ENCODE results near the gene VTN.

The VTN gene

GRCh38 chr17:28370035-28370743 lies at the start of gene VTN:
TSS of gene VTN (minus strand) at chr17:28370307. CDS start at chr17:28370203, 104 bp downstream.
- no peak for FAIRE-seq

GRCh38 chr17:28416703-28417311 lies 46.7 kb upstream of the VTN start:
- peak; percentile 88 for FAIRE-seq

- no peak for FAIRE-seq
These were observed 45.8 kb upstream of the VTN start for GRCh38 chr17:28415886-28416285.

- no peak for FAIRE-seq
These were observed 43.7 kb upstream of the VTN start for GRCh38 chr17:28413804-28414203.

- FAIRE-seq: no peak
These were observed 42.0 kb upstream of the VTN start for GRCh38 chr17:28412099-28412498.

GRCh38 chr17:28407974-28408306 lies 37.8 kb upstream of the VTN start:
- FAIRE-seq: no peak

- peak; percentile 95 for FAIRE-seq
These were observed 37.2 kb upstream of the VTN start for GRCh38 chr17:28407130-28407973.

GRCh38 chr17:28406473-28406814 lies 36.3 kb upstream of the VTN start:
- no peak for FAIRE-seq

- peak; percentile 73 for FAIRE-seq
These were observed 35.7 kb upstream of the VTN start, which contains the start of gene SLC46A1 for GRCh38 chr17:28405632-28406472. TSS of gene SLC46A1 (minus strand) at chr17:28406212. CDS start at chr17:28406114, 98 bp downstream.

- no peak for FAIRE-seq
These were observed 34.9 kb upstream of the VTN start for GRCh38 chr17:28404812-28405570.

GRCh38 chr17:28404461-28404811 lies 34.3 kb upstream of the VTN start:
- no peak for FAIRE-seq

GRCh38 chr17:28404007-28404406 lies 33.9 kb upstream of the VTN start:
- FAIRE-seq: no peak

GRCh38 chr17:28402844-28403243 lies 32.7 kb upstream of the VTN start:
- FAIRE-seq: no peak

- no peak for FAIRE-seq
These were observed 32.1 kb upstream of the VTN start for GRCh38 chr17:28402224-28402630.

- FAIRE-seq: no peak
These were observed 29.7 kb upstream of the VTN start for GRCh38 chr17:28399808-28400207.

GRCh38 chr17:28398280-28398981 lies 28.3 kb upstream of the VTN start:
- no peak for FAIRE-seq

GRCh38 chr17:28397687-28398279 lies 27.7 kb upstream of the VTN start:
- FAIRE-seq: no peak

GRCh38 chr17:28397275-28397674 lies 27.2 kb upstream of the VTN start:
- FAIRE-seq: no peak

GRCh38 chr17:28396635-28397239 lies 26.6 kb upstream of the VTN start:
- FAIRE-seq: no peak

- FAIRE-seq: no peak
These were observed 25.9 kb upstream of the VTN start for GRCh38 chr17:28395968-28396367.

- no peak for FAIRE-seq
These were observed 25.3 kb upstream of the VTN start for GRCh38 chr17:28395426-28395825.
